ENCODE data around the gene MAP4K2. TPM values are rescaled to one million over a fixed set of nuclear protein-coding genes. Genes with fewer than 3 reads are reported as not detected.

Gene MAP4K2
- total and polyA plus RNA-seq, 2 donors from 2014 or later, result 12.5 to 15.4 TPM

DNA sequence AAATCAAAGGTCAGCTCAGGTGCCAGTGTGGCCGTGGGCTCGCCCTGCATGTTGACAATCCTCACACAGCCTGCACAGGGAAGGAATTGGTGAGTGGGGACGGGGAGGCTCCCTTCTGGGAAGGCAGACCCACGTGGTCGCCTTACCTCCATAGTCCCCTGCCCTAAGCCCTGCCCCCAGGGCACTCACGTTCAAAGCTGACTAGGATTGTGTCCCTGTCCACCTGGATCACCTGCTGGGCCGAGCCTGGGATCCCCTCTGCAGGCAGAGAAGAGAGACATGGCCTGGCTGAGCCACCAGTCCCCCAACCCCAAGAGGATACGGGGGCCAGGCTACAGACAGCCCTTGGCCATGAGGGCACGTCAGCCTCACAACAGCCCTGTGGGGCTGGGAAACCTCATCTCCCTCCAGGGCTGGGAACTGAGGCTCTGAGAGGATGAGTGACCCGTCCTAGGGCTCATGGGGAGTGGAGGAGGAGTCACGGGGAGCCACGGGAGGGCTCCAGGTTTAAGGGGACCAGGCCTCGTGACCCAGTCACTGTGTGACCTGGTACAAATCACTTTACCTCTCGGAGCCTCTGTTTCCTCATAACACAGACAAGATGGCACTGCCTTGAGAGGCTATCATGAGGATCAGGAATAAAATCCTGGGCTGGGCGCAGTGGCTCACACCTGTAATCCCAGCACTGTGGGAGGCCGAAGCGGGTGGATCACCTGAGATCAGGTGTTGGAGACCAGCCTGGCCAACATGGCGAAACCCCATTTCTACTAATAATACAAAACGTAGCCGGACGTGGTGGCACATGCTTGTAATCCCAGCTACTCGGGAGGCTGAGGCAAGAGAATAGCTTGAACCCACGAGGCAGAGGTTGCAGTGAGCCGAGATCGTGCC lies 12.6 kb downstream of the MAP4K2 start:
- no peaks in the 10 kb centered on the region for H3K9me3 ChIP-seq (ENCODE audit: control insufficient read depth in 2 of 3, insufficient read depth in 1 of 3, low read length in 3 of 3)
- intact Hi-C loops (cut with DNase I), result no loop called here
- TF ChIP-seq, protein P1, sequence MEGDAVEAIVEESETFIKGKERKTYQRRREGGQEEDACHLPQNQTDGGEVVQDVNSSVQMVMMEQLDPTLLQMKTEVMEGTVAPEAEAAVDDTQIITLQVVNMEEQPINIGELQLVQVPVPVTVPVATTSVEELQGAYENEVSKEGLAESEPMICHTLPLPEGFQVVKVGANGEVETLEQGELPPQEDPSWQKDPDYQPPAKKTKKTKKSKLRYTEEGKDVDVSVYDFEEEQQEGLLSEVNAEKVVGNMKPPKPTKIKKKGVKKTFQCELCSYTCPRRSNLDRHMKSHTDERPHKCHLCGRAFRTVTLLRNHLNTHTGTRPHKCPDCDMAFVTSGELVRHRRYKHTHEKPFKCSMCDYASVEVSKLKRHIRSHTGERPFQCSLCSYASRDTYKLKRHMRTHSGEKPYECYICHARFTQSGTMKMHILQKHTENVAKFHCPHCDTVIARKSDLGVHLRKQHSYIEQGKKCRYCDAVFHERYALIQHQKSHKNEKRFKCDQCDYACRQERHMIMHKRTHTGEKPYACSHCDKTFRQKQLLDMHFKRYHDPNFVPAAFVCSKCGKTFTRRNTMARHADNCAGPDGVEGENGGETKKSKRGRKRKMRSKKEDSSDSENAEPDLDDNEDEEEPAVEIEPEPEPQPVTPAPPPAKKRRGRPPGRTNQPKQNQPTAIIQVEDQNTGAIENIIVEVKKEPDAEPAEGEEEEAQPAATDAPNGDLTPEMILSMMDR (IDR thresholded peaks at IDR 0.05; ENCODE audit: borderline replicate concordance, extremely low read depth, insufficient read depth), result no peak
- FAIRE-seq (no peak), DNase-seq (peak in 2 of 5 donors; percentile 29 to 69)
- H3K27ac ChIP-seq (ENCODE audit: low read depth in 2 of 2, low read length in 2 of 2), result no peak overlapping the region
- H3K9ac ChIP-seq (ENCODE audit: low read length in 3 of 3), result no peak overlapping the region
- no peak overlapping the region for H3K4me3 ChIP-seq (ENCODE audit: low read length in 3 of 3)
- no peaks in the 10 kb centered on the region for H3K27me3 ChIP-seq (ENCODE audit: control insufficient read depth, insufficient read depth, low read length)
- peaks cover 0 to 2% (median 0%) of the 10 kb centered on the region in 3 donors for H3K36me3 ChIP-seq (ENCODE audit: control insufficient read depth in 2 of 3, insufficient read depth in 3 of 3, low read length in 3 of 3)
- H3K4me1 ChIP-seq (ENCODE audit: control insufficient read depth in 2 of 3, insufficient read depth in 2 of 3, low read depth in 1 of 3, low read length in 3 of 3), result no peaks in the 10 kb centered on the region

DNA sequence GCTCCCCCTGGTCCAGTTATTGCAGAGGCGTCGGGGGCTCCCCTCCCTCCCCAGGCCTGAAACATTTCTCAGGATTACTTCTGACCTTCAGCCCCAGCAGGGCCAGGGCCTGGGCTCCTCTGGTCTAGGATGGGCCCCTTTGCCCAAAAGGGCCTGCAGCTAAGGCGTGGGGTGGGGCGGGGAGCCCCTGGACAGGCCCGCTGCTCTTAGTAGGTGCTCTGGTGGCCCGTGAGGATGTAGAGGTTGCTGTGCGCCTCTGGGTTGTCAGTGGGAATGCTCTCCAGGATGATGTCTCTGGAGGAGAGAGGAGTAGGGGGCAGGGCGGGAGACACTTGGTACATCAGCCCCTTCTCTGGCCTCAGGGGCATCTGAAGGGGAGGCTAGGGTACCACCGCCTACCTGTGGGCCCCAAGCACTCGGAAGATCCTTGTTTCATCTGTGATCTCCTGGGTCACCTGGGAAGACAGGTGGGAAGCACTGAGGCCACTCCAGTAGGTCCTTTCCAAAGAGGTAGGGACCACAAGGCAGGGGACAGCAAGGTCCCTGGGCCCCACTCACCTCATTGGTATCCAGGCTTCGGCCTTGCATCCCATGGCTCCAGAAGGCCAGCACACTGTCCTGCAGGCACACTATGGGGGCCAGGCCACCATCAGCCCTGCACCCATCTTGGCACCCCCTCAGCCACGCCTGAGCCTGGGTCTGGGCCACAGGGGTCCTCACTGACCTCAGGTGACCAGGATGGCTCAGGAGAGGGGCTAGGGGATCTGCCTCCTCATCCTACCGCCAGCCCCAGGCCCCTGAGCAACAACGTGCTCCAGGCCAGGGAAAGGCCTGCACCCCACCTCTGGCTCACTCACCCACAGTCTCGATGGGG lies 13.4 kb downstream of the MAP4K2 start:
- FAIRE-seq (no peak), DNase-seq (peak in 2 of 5 donors; percentile 25 to 69)
- H3K36me3 ChIP-seq (ENCODE audit: control insufficient read depth in 2 of 3, insufficient read depth in 3 of 3, low read length in 3 of 3), result peaks cover 0 to 2% (median 0%) of the 10 kb centered on the region in 3 donors
- H3K27ac ChIP-seq (ENCODE audit: low read depth in 2 of 2, low read length in 2 of 2), result no peak overlapping the region
- no peaks in the 10 kb centered on the region for H3K27me3 ChIP-seq (ENCODE audit: control insufficient read depth, insufficient read depth, low read length)
- H3K9me3 ChIP-seq (ENCODE audit: control insufficient read depth in 2 of 3, insufficient read depth in 1 of 3, low read length in 3 of 3), result no peaks in the 10 kb centered on the region
- no peak overlapping the region for H3K4me3 ChIP-seq (ENCODE audit: low read length in 3 of 3)
- no peaks in the 10 kb centered on the region for H3K4me1 ChIP-seq (ENCODE audit: control insufficient read depth in 2 of 3, insufficient read depth in 2 of 3, low read depth in 1 of 3, low read length in 3 of 3)
- TF ChIP-seq, protein P1 (IDR thresholded peaks at IDR 0.05; ENCODE audit: borderline replicate concordance, extremely low read depth, insufficient read depth), result no peak
- intact Hi-C loops (cut with DNase I), result no loop called here
- H3K9ac ChIP-seq (ENCODE audit: low read length in 3 of 3), result no peak overlapping the region

GRCh38 chr11:64788321-64789215 lies 14.4 kb downstream of the MAP4K2 start:
- Histone ChIP-seq H3K4me1 (ENCODE audit: control insufficient read depth in 2 of 3, insufficient read depth in 2 of 3, low read depth in 1 of 3, low read length in 3 of 3) (no peaks in the 10 kb centered on the region), H3K4me3 (ENCODE audit: low read length in 3 of 3) (no peak overlapping the region), H3K9ac (ENCODE audit: low read length in 3 of 3) (no peak overlapping the region), H3K27ac (ENCODE audit: low read depth in 2 of 2, low read length in 2 of 2) (no peak overlapping the region), H3K9me3 (ENCODE audit: control insufficient read depth in 2 of 3, insufficient read depth in 1 of 3, low read length in 3 of 3) (no peaks in the 10 kb centered on the region), H3K27me3 (ENCODE audit: control insufficient read depth, insufficient read depth, low read length) (no peaks in the 10 kb centered on the region), H3K36me3 (ENCODE audit: control insufficient read depth in 2 of 3, insufficient read depth in 3 of 3, low read length in 3 of 3) (peaks cover 0 to 2% (median 0%) of the 10 kb centered on the region in 3 donors)
- TF ChIP-seq, protein P1 (IDR thresholded peaks at IDR 0.05; ENCODE audit: borderline replicate concordance, extremely low read depth, insufficient read depth), result no peak
- peak in 2 of 5 donors; percentile 23 to 52 for DNase-seq
- FAIRE-seq, result no peak
- intact Hi-C loops (cut with DNase I), result no loop called here

All from kidney (tissue), 14 donors.